Natural killer cell treated with Interleukin-12 subunit alpha and Interleukin-12 subunit beta and Interleukin-15 and Interleukin-18, amount 100 ng/mL, for 72 hours (primary cell): ENCODE measurements around the gene ALOX15B. TPM values are rescaled to one million over a fixed set of nuclear protein-coding genes. Genes with fewer than 3 reads are reported as not detected.

ENCODE experiments used
- ATAC-seq, 2 donors: fragments of 150-1000 bp; cut with Tn5 transposase in 1 of 2; sonication (Bioruptor Pico), chemical (Tn5 transposase) in 1 of 2; 2 replicates each; pipeline ENCODE4 v1.10.0; 2021
- DNase-seq: peaks from one replicate; pipeline ENCODE4 v3.0.0; 2022; ENCODE audit warnings: low spot score
- H3K27ac Mint-ChIP-seq, 2 donors: 1 replicate in 1 of 2; 2 replicates in 1 of 2; pipeline ENCODE4 v1.8.0; 2022; ENCODE audit warnings: mixed read lengths in 2 of 2, mild to moderate bottlenecking in 1 of 2, moderate library complexity in 1 of 2
- H3K27me3 Mint-ChIP-seq, 2 donors: 1 replicate in 1 of 2; 2 replicates in 1 of 2; pipeline ENCODE4 v1.8.0; 2022; ENCODE audit warnings: mixed read lengths in 2 of 2
- H3K36me3 Mint-ChIP-seq: one replicate; pipeline ENCODE4 v1.8.0; 2022; ENCODE audit warnings: mixed read lengths
- H3K4me1 Mint-ChIP-seq, 2 donors: 1 replicate in 1 of 2; 2 replicates in 1 of 2; pipeline ENCODE4 v1.8.0; 2022; ENCODE audit warnings: low read depth in 2 of 2, mixed read lengths in 2 of 2, mild to moderate bottlenecking in 1 of 2
- H3K4me3 Mint-ChIP-seq: one replicate; pipeline ENCODE4 v1.8.0; 2022; ENCODE audit warnings: mixed read lengths
- H3K9me3 Mint-ChIP-seq: 2 replicates; pipeline ENCODE4 v1.8.0; 2022; ENCODE audit warnings: mixed read lengths
- total RNA-seq, 2 donors: library from RNA; stranded (reverse); gene quantifications; one replicate each; pipeline ENCODE4 v1.2.3, GENCODE V29; 2022

Gene ALOX15B
- total RNA-seq, result not detected

DNA sequence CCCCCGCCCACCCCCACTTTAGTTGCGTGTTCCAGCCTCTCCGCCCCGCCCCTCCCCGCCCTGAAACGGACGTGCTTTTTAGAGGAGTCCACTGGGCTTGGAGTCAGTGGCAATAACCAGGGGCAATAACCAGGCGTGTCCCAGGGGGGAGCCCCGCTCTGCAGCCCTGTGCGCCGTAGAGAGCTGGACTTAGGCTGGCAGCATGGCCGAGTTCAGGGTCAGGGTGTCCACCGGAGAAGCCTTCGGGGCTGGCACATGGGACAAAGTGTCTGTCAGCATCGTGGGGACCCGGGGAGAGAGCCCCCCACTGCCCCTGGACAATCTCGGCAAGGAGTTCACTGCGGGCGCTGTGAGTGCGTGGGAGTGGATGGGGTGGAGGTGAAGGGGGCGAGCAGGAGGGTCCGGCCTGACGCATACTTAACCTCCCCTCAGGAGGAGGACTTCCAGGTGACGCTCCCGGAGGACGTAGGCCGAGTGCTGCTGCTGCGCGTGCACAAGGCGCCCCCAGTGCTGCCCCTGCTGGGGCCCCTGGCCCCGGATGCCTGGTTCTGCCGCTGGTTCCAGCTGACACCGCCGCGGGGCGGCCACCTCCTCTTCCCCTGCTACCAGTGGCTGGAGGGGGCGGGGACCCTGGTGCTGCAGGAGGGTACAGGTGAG is at the start of gene ALOX15B:
ALOX15B (plus strand) TSS at position 106 of the 657 bp plus-strand sequence; CDS start at position 203, 97 bp downstream.
- Mint-ChIP-seq H3K27me3 (peaks cover 21 to 23% of the 10 kb centered on the region in 2 donors), H3K36me3 (no peaks in the 10 kb centered on the region), H3K4me1 (peaks cover 0 to 8% of the 10 kb centered on the region in 2 donors), H3K4me3 (no peak within 1 kb of the TSS), H3K27ac (no peak within 1 kb of the TSS), H3K9me3 (no peaks in the 10 kb centered on the region)
- DNase-seq (no peak), ATAC-seq (peak; percentile 15 to 21)

DNA sequence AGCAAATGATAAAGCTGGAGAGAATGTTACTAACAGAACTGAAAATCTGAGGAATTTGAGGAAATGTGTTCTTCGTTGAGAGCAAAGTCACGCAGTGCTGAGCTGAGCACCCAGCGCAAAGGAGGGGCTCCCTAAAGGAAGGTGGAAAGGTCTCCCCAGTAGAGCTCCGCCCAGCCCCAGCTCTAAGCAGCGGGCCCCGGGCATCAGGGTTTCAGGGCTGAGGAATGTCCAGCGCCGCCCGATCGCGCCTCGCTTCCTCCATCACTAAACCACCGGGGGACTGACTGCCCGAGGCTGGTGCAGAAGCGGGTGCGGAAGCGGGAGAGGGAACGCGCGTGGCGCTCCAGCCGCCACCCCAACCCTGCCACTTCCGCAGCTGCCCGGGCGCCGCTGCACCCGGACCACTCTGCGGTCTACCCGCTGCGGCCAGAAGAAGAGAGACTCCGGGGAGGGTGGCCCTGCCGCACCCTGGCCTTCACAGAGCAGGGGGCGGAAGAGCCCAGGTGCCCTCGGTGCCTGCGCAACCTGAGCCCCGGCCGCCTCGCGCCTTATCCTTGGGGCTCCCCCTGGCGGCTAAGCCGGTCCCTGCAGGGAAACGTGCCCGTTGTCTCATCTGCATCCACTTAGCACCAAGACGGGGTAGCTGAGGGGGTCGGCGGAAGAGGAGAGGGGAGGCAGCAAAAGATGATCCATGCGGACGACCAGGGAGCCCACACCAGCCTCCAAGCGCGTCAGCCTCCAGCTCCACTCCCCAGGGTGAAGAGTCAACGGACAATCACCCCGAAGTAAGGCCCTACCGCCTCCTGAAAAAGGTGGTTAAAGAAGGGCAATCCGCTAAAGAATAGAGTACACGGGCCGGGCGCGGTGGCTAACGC is 48.8 kb upstream of the ALOX15B start:
- H3K4me1 Mint-ChIP-seq, result peaks cover 20 to 23% of the 10 kb centered on the region in 2 donors
- H3K27ac Mint-ChIP-seq, result peak overlapping the region; percentile 84 to 86
- peak overlapping the region; percentile 85 for H3K4me3 Mint-ChIP-seq
- peak; percentile 92 to 93 for ATAC-seq
- DNase-seq, result peak; percentile 88
- H3K9me3 Mint-ChIP-seq, result no peaks in the 10 kb centered on the region
- peaks cover under 1 to 7% of the 10 kb centered on the region in 2 donors for H3K27me3 Mint-ChIP-seq
- no peaks in the 10 kb centered on the region for H3K36me3 Mint-ChIP-seq

DNA sequence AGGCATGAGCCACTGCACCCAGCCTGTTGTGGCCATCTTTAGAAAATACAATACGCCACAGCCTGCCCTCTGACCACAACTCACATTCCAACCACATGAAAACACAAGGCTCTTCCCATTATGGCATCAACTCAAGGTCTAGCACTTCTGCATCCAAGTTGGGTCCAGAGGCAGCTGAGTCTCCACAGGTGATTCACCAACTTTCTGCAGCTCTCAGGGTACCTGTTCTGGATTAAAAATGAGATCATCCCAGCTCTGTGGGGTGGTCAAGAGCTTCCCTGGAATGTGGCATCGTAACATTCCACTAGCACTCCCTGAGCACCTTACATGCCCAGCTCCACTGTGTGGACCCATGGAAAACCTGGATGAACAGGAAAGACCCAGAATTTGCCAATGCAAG is 46.3 kb upstream of the ALOX15B start:
- peaks cover 20 to 23% of the 10 kb centered on the region in 2 donors for H3K4me1 Mint-ChIP-seq
- peaks cover 3 to 7% of the 10 kb centered on the region in 2 donors for H3K27me3 Mint-ChIP-seq
- no peak overlapping the region for H3K4me3 Mint-ChIP-seq
- no peaks in the 10 kb centered on the region for H3K36me3 Mint-ChIP-seq
- ATAC-seq, result no peak
- H3K27ac Mint-ChIP-seq, result no peak overlapping the region
- DNase-seq, result no peak
- H3K9me3 Mint-ChIP-seq, result no peaks in the 10 kb centered on the region

- H3K4me1 Mint-ChIP-seq, result peaks cover 20 to 23% of the 10 kb centered on the region in 2 donors
- H3K4me3 Mint-ChIP-seq, result no peak overlapping the region
- peaks cover 3 to 7% of the 10 kb centered on the region in 2 donors for H3K27me3 Mint-ChIP-seq
- no peak overlapping the region for H3K27ac Mint-ChIP-seq
- DNase-seq (no peak), ATAC-seq (no peak)
- no peaks in the 10 kb centered on the region for H3K9me3 Mint-ChIP-seq
- H3K36me3 Mint-ChIP-seq, result no peaks in the 10 kb centered on the region
Observed at GRCh38 chr17:7992924-7993323, 45.9 kb upstream of the ALOX15B start.

DNA sequence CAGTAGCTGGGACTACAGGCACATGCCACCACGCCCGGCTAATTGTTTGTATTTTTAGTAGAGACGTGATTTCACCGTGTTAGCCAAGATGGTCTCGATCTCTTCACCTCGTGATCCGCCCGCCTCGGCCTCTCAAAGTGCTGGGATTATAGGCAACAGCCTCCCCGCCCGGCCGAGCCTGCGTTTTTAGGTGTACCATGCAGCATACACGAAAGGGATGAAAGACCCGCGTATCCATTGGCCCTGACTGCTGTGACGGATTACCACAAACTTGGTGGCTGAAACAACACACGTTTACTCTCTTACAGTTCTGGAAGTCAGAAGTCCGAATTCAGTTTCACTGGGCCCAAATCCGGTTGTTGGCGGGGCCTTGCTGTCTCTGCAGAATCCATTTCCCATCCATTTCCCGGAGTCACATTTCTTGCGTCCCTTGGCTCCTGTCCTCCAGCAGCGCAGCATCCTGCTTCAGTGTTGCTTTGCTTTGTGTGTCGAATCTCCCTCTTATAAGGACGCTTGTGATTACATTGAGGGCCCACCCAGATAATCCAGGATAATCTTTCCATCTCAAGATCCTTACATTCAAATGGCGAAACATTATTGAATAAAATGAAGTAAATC is 44.8 kb upstream of the ALOX15B start:
- Mint-ChIP-seq H3K36me3 (no peaks in the 10 kb centered on the region), H3K4me1 (peaks cover 16 to 20% of the 10 kb centered on the region in 2 donors), H3K27ac (no peak overlapping the region), H3K27me3 (peaks cover 9 to 12% of the 10 kb centered on the region in 2 donors), H3K9me3 (no peaks in the 10 kb centered on the region), H3K4me3 (no peak overlapping the region)
- DNase-seq, result no peak
- ATAC-seq, result no peak

DNA sequence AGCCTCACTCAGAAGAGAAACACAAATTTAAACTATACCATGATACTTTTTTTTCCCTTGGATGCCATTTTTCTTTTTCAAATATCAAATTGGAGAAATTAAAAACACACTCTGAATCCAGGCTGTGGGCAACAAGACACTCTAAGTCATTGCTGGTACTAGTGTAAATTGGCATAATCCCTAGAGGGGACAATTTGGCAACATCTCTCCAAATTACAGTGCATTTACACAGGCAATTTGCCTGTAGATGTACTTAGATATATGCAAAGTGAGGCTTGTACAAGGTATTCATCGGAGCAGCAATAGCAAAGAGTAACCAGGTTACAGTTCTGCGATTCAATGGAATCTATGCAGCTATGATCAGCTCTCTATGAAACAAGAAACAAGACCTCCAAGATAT is 43.1 kb upstream of the ALOX15B start:
- H3K9me3 Mint-ChIP-seq, result no peaks in the 10 kb centered on the region
- no peak overlapping the region for H3K27ac Mint-ChIP-seq
- no peak overlapping the region for H3K4me3 Mint-ChIP-seq
- peaks cover 3 to 7% of the 10 kb centered on the region in 2 donors for H3K4me1 Mint-ChIP-seq
- H3K36me3 Mint-ChIP-seq, result no peaks in the 10 kb centered on the region
- peaks cover 9 to 19% of the 10 kb centered on the region in 2 donors for H3K27me3 Mint-ChIP-seq
- no peak for ATAC-seq
- DNase-seq, result no peak

- peaks cover 5 to 7% of the 10 kb centered on the region in 2 donors for H3K4me1 Mint-ChIP-seq
- H3K36me3 Mint-ChIP-seq, result no peaks in the 10 kb centered on the region
- no peak overlapping the region for H3K4me3 Mint-ChIP-seq
- DNase-seq, result no peak
- H3K27me3 Mint-ChIP-seq, result peaks cover 20 to 33% of the 10 kb centered on the region in 2 donors
- H3K27ac Mint-ChIP-seq, result no peak overlapping the region
- H3K9me3 Mint-ChIP-seq, result no peaks in the 10 kb centered on the region
- no peak for ATAC-seq
Observed at GRCh38 chr17:7997186-7997585, 41.7 kb upstream of the ALOX15B start.

DNA sequence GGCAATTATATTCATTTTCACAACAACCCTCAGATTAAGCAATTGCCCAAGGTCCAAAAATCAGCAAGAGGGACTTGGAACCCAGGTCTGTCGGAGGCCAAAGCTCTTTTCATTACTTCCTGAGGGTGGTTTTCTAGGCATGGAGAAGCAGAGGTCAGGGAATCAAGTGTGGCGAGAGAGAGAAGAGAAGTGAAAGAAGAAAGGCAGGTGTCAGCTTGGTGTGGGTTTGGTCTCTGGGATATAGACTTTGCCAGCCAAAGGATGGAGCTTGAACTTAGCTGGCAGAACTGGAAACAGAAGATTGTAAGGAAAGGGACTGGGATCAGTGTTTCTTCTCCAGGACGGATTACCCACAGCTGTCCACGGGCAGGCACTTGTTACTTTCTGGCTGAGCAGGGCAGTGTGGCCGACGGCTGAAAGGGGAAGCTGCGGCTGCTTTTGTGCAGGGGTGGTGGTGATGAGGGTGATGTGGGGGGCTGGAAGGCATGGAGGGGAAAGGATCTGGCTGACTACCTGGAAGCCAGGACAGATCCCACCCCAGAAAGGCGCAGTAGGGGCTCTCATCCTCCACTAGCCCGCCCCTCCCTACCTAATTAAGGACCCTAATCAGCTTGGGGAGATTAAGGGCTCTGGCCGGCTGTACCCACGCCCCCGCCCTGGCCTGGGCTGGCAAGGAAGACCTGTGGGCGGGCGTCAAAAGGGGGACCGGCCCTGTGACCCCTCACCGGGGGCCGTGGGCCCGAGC is 36.7 kb upstream of the ALOX15B start, which contains the start of gene GUCY2D:
GUCY2D (plus strand) TSS at position 640 of the 745 bp plus-strand sequence. CDS start 433 bp downstream, outside the sequence.
- Mint-ChIP-seq H3K27me3 (peaks cover 34 to 44% of the 10 kb centered on the region in 2 donors), H3K9me3 (no peaks in the 10 kb centered on the region), H3K27ac (no peak within 1 kb of the TSS), H3K4me3 (peak within 1 kb of the TSS; percentile 33), H3K4me1 (peaks cover 6 to 7% of the 10 kb centered on the region in 2 donors), H3K36me3 (no peaks in the 10 kb centered on the region)
- DNase-seq, result no peak
- ATAC-seq, result no peak

DNA sequence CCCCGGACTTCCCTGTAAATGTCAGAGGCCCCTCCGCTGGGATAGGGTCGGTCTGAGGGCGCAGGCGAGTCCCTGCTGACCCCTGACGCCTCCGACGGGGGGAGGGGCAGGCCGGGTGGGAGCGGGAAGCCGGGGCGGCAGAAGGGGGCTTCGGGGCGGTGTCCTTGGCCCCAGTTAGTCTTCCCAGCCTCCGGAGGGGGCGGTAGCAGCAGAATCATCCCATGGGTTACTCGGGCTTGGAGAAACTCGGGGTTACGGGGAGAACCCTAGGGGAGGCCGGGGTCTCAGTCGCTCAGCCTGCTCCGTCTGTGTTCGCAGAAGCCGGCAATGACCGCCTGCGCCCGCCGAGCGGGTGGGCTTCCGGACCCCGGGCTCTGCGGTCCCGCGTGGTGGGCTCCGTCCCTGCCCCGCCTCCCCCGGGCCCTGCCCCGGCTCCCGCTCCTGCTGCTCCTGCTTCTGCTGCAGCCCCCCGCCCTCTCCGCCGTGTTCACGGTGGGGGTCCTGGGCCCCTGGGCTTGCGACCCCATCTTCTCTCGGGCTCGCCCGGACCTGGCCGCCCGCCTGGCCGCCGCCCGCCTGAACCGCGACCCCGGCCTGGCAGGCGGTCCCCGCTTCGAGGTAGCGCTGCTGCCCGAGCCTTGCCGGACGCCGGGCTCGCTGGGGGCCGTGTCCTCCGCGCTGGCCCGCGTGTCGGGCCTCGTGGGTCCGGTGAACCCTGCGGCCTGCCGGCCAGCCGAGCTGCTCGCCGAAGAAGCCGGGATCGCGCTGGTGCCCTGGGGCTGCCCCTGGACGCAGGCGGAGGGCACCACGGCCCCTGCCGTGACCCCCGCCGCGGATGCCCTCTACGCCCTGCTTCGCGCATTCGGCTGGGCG is 35.9 kb upstream of the ALOX15B start:
- peaks cover 6 to 7% of the 10 kb centered on the region in 2 donors for H3K4me1 Mint-ChIP-seq
- H3K27ac Mint-ChIP-seq, result no peak overlapping the region
- peaks cover 36 to 44% of the 10 kb centered on the region in 2 donors for H3K27me3 Mint-ChIP-seq
- H3K36me3 Mint-ChIP-seq, result no peaks in the 10 kb centered on the region
- DNase-seq (no peak), ATAC-seq (no peak)
- H3K4me3 Mint-ChIP-seq, result no peak overlapping the region
- H3K9me3 Mint-ChIP-seq, result no peaks in the 10 kb centered on the region

DNA sequence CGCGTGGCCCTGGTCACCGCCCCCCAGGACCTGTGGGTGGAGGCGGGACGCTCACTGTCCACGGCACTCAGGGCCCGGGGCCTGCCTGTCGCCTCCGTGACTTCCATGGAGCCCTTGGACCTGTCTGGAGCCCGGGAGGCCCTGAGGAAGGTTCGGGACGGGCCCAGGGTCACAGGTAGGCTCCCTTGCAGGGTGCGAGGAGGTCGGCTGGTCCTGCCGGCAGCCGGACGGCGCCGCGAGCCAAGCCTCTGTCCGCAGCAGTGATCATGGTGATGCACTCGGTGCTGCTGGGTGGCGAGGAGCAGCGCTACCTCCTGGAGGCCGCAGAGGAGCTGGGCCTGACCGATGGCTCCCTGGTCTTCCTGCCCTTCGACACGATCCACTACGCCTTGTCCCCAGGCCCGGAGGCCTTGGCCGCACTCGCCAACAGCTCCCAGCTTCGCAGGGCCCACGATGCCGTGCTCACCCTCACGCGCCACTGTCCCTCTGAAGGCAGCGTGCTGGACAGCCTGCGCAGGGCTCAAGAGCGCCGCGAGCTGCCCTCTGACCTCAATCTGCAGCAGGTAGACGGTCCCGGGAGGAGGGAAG is 35.2 kb upstream of the ALOX15B start:
- Mint-ChIP-seq H3K27me3 (peaks cover 33 to 40% of the 10 kb centered on the region in 2 donors), H3K27ac (no peak overlapping the region), H3K4me1 (peaks cover 6 to 7% of the 10 kb centered on the region in 2 donors), H3K36me3 (no peaks in the 10 kb centered on the region), H3K4me3 (no peak overlapping the region), H3K9me3 (no peaks in the 10 kb centered on the region)
- DNase-seq (no peak), ATAC-seq (no peak)

DNA sequence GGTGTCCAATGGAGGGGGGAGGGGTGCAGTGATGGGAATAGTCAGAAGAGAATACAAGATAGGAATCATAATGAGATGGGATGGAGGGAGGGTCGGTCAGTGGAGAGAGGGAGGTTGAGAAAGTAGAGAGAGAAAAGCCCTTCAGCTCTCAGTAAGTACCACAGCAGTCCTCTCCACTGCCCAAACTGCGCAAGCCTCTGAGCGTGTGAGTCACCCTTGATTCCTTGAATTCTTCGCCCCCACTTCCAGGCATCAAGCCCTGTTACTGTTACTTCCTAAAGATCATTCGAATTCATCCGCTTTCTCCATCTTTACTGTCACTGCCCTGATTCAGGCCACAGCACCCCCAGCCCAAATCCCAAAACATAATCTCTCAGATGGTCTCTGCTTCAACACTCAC is 34.0 kb upstream of the ALOX15B start:
- Mint-ChIP-seq H3K4me1 (peaks cover 6 to 7% of the 10 kb centered on the region in 2 donors), H3K27me3 (peaks cover 31 to 38% of the 10 kb centered on the region in 2 donors), H3K9me3 (no peaks in the 10 kb centered on the region), H3K36me3 (no peaks in the 10 kb centered on the region), H3K4me3 (no peak overlapping the region), H3K27ac (no peak overlapping the region)
- DNase-seq, result no peak
- no peak for ATAC-seq

DNA sequence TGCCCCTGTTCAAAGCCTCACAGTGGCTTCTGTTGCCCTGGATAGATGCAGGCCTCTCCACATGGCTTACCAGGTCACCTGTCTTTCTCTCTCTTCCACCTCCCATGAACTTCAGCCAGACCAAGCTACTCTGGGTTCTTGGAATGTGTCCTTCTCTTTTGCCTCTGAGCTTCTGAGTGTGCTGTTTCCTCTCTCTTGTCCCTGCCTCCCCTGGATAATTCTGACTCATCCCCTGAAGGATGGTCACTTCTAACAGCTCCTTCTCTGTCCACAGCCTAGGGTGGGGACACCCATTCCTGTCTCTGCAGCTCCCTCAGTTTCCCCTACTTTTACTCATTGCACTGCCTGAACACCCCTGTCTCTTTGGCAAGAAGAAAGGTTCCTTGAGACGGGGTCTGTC is 33.5 kb upstream of the ALOX15B start:
- DNase-seq (no peak), ATAC-seq (no peak)
- H3K4me3 Mint-ChIP-seq, result no peak overlapping the region
- peaks cover 31 to 34% of the 10 kb centered on the region in 2 donors for H3K27me3 Mint-ChIP-seq
- H3K27ac Mint-ChIP-seq, result no peak overlapping the region
- no peaks in the 10 kb centered on the region for H3K36me3 Mint-ChIP-seq
- no peaks in the 10 kb centered on the region for H3K9me3 Mint-ChIP-seq
- peaks cover 6 to 7% of the 10 kb centered on the region in 2 donors for H3K4me1 Mint-ChIP-seq
